ENCODE measurements around the gene PGM2. TPM values are rescaled to one million over a fixed set of nuclear protein-coding genes. Genes with fewer than 3 reads are reported as not detected.

Gene PGM2
- total RNA-seq, 2 experiments from 2014 or later = 67.4 to 108 TPM

DNA sequence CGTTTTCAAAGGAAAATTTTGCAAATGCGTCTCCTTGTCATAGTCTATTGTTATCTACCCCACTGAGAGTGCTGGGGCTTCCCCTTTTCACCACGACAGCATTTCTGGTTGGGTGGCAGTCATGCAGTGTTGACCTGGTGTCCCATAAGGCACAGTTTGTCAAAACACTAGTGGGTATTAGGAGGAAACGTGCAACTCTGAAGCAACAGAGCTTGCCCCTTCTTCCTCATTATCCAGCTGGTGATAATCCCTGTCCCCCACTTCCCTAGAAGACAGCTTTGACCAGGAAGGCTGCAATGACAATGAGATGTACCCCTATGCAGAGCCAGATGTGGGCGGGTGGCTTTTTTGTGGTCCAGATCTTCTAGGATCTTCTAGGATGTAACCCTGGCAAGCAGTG, 66.2 kb downstream of the PGM2 start:
- H3K4me3 ChIP-seq (ENCODE audit: low read depth, low read length, poor library complexity, severe bottlenecking) = peak overlapping the region; percentile 76
- H4K20me1 ChIP-seq (ENCODE audit: insufficient read depth, low read length) = no peaks in the 10 kb centered on the region
- H3K9me3 ChIP-seq (ENCODE audit: low read length) = no peaks in the 10 kb centered on the region
- peaks cover 32% of the 10 kb centered on the region for H3K4me1 ChIP-seq (ENCODE audit: insufficient read depth, low read length, poor library complexity, severe bottlenecking)
- peaks cover 31% of the 10 kb centered on the region; the same call in 1 of the 2 replicates for H3K79me2 ChIP-seq (ENCODE audit: insufficient read depth, low read depth, low read length)
- no peak for TF ChIP-seq EZH2phosphoT487 (IDR thresholded peaks at IDR 0.05; ENCODE audit: borderline replicate concordance, low read depth, low read length)
- TF ChIP-seq, protein P1, sequence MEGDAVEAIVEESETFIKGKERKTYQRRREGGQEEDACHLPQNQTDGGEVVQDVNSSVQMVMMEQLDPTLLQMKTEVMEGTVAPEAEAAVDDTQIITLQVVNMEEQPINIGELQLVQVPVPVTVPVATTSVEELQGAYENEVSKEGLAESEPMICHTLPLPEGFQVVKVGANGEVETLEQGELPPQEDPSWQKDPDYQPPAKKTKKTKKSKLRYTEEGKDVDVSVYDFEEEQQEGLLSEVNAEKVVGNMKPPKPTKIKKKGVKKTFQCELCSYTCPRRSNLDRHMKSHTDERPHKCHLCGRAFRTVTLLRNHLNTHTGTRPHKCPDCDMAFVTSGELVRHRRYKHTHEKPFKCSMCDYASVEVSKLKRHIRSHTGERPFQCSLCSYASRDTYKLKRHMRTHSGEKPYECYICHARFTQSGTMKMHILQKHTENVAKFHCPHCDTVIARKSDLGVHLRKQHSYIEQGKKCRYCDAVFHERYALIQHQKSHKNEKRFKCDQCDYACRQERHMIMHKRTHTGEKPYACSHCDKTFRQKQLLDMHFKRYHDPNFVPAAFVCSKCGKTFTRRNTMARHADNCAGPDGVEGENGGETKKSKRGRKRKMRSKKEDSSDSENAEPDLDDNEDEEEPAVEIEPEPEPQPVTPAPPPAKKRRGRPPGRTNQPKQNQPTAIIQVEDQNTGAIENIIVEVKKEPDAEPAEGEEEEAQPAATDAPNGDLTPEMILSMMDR (conservative IDR thresholded peaks at IDR 0.05; ENCODE audit: low read length) = no peak
- peak overlapping the region; percentile 82 for H3K4me2 ChIP-seq (ENCODE audit: low read length)
- H2AFZ ChIP-seq (ENCODE audit: low read length) = peak overlapping the region; percentile 86; the same call in 1 of the 2 replicates
- intact Hi-C loops (cut with micrococcal nuclease; ENCODE audit: unreplicated experiment) = loop anchor here (2.0 kb wide), 3 partner anchors 84 to 206 kb away; partner anchors contain the start of gene RELL1
- ChIA-PET POLR2A (interaction anchor here (0.5 to 2.6 kb wide), 17 partner anchors 9 to 228 kb away, joined by 3 to 32 read pairs (median 5); partner anchors contain the start of gene PGM2), CTCF (ENCODE audit: unreplicated experiment) (interaction anchor here (1.3 kb wide), 1 partner anchor 11 kb away, joined by 3 read pairs; no protein-coding TSS in a partner anchor)
- no TSS peak for BruUV-seq (replicated peaks)
- DNase-seq (ENCODE audit: low spot score) = peak; percentile 74
- H3K27ac ChIP-seq (ENCODE audit: low read depth, low read length, poor library complexity, severe bottlenecking) = peak overlapping the region; percentile 78
- H3K9me2 ChIP-seq (ENCODE audit: insufficient read depth, low read length) = no peaks in the 10 kb centered on the region
- peaks cover 16% of the 10 kb centered on the region; the same call in 1 of the 2 replicates for H3K36me3 ChIP-seq (ENCODE audit: insufficient read depth, low read length)

DNA sequence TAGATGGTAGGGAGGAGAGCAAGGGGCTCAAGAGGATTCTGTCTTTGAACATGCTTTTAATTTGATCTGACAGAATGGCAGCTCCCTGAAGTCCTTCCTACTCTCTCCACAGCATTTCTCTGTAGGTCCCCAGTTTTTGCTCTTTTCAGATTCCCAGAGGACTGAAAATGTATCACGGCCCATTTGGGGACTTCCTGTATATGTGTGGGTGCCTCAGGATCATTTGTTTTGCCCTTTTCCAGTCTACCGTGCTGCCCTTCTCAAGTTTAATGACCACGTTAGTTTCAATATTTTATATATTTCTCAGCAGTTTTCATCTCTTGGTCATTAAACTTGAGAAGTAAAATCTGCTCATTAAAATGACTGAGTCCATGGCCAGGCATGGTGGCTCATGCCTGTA, 66.7 kb downstream of the PGM2 start:
- Histone ChIP-seq H3K27ac (ENCODE audit: low read depth, low read length, poor library complexity, severe bottlenecking) (peak overlapping the region; percentile 78), H4K20me1 (ENCODE audit: insufficient read depth, low read length) (no peaks in the 10 kb centered on the region), H3K4me2 (ENCODE audit: low read length) (peak overlapping the region; percentile 82), H2AFZ (ENCODE audit: low read length) (peak overlapping the region; percentile 86; the same call in 1 of the 2 replicates), H3K4me1 (ENCODE audit: insufficient read depth, low read length, poor library complexity, severe bottlenecking) (peaks cover 26% of the 10 kb centered on the region), H3K4me3 (ENCODE audit: low read depth, low read length, poor library complexity, severe bottlenecking) (peak overlapping the region; percentile 76), H3K79me2 (ENCODE audit: insufficient read depth, low read depth, low read length) (peaks cover 31% of the 10 kb centered on the region; the same call in 1 of the 2 replicates), H3K9me2 (ENCODE audit: insufficient read depth, low read length) (no peaks in the 10 kb centered on the region), H3K36me3 (ENCODE audit: insufficient read depth, low read length) (peaks cover 16% of the 10 kb centered on the region; the same call in 1 of the 2 replicates), H3K9me3 (ENCODE audit: low read length) (no peaks in the 10 kb centered on the region)
- no peak for DNase-seq (ENCODE audit: low spot score)
- POLR2A ChIA-PET = interaction anchor here (0.5 to 2.6 kb wide), 7 partner anchors 8 to 229 kb away, joined by 3 to 32 read pairs (median 6); partner anchors contain the start of gene PGM2
- BruUV-seq (replicated peaks) = no TSS peak
- intact Hi-C loops (cut with micrococcal nuclease; ENCODE audit: unreplicated experiment) = loop anchor here (2.0 kb wide), 3 partner anchors 84 to 206 kb away; partner anchors contain the start of gene RELL1
- CTCF ChIA-PET (ENCODE audit: unreplicated experiment) = no interaction called here
- no peak for TF ChIP-seq EZH2phosphoT487 (IDR thresholded peaks at IDR 0.05; ENCODE audit: borderline replicate concordance, low read depth, low read length)
- TF ChIP-seq, protein P1 (conservative IDR thresholded peaks at IDR 0.05; ENCODE audit: low read length) = no peak

DNA sequence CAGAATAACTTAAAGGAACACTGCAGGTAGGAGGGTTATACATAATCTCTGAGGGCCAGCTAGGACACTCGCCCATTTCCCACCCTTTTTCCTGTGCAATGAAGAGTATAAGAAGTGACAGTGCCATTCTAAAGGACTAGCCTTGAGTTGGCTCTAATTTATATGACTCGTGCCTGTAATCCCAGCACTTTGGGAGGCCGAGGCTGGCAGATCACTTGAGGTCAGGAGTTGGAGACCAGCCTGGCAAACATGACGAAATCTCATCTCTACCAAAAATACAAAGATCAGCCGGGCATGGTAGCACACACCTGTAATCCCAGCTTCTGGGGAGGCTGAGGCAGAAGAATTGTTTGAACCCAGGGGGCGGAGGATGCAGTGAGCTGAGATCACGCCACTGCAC, 68.8 kb downstream of the PGM2 start:
- no peaks in the 10 kb centered on the region for H4K20me1 ChIP-seq (ENCODE audit: insufficient read depth, low read length)

More for the DNA sequence above, 68.8 kb downstream of the PGM2 start:
- peaks cover 31% of the 10 kb centered on the region; the same call in 1 of the 2 replicates for H3K79me2 ChIP-seq (ENCODE audit: insufficient read depth, low read depth, low read length)
- H3K9me3 ChIP-seq (ENCODE audit: low read length) = no peaks in the 10 kb centered on the region
- H2AFZ ChIP-seq (ENCODE audit: low read length) = no peak overlapping the region
- no peak for TF ChIP-seq EZH2phosphoT487 (IDR thresholded peaks at IDR 0.05; ENCODE audit: borderline replicate concordance, low read depth, low read length)
- TF ChIP-seq, protein P1 (conservative IDR thresholded peaks at IDR 0.05; ENCODE audit: low read length) = no peak
- BruUV-seq (replicated peaks) = no TSS peak
- H3K4me2 ChIP-seq (ENCODE audit: low read length) = no peak overlapping the region
- intact Hi-C loops (cut with micrococcal nuclease; ENCODE audit: unreplicated experiment) = no loop called here
- no peak overlapping the region for H3K27ac ChIP-seq (ENCODE audit: low read depth, low read length, poor library complexity, severe bottlenecking)
- H3K9me2 ChIP-seq (ENCODE audit: insufficient read depth, low read length) = no peaks in the 10 kb centered on the region
- DNase-seq (ENCODE audit: low spot score) = no peak
- ChIA-PET POLR2A (interaction anchor here (0.9 to 3.1 kb wide), 5 partner anchors 9 to 95 kb away, joined by 3 to 13 read pairs (median 3); no protein-coding TSS in a partner anchor), CTCF (ENCODE audit: unreplicated experiment) (interaction anchor here (0.6 to 1.0 kb wide), 2 partner anchors 27 to 44 kb away, joined by 3 to 7 read pairs; no protein-coding TSS in a partner anchor)
- H3K4me3 ChIP-seq (ENCODE audit: low read depth, low read length, poor library complexity, severe bottlenecking) = no peak overlapping the region
- peaks cover 16% of the 10 kb centered on the region for H3K36me3 ChIP-seq (ENCODE audit: insufficient read depth, low read length)
- H3K4me1 ChIP-seq (ENCODE audit: insufficient read depth, low read length, poor library complexity, severe bottlenecking) = peaks cover 22% of the 10 kb centered on the region

Data from OCI-LY7 (cell line).